PFSK-1 (cell line): Measurements from ENCODE around the gene PHACTR2.

Source experiments
- POLR2AphosphoS5 ChIP-seq: IDR thresholded peaks from 2 replicates; pipeline ENCODE4 v1.6.1; 2012; ENCODE audit warnings: low read depth, mild to moderate bottlenecking, control low read depth, low read length, moderate library complexity
- REST ChIP-seq, 2 experiments: IDR thresholded peaks; 2 replicates each; pipeline versions ENCODE4 v1.6.1 to v1.8.0; 2011 to 2012; ENCODE audit warnings: low read depth in 2 of 2, low read length in 2 of 2, control low read depth in 1 of 2, inconsistent platforms in 1 of 2, mild to moderate bottlenecking in 1 of 2, moderate library complexity in 1 of 2; ENCODE audit not compliant: insufficient read depth in 1 of 2
- TAF1 ChIP-seq: IDR thresholded peaks from 2 replicates; pipeline ENCODE4 v1.6.1; 2012; ENCODE audit warnings: low read length, control low read depth, borderline replicate concordance; ENCODE audit not compliant: insufficient read depth

GRCh38 chr6:143792402-143793279 lies 114.9 kb downstream of the PHACTR2 start:
- TF ChIP-seq REST (IDR thresholded peaks at IDR 0.05; ENCODE audit: insufficient read depth in 1 of 2, low read depth in 2 of 2, low read length in 2 of 2) (no peak), TAF1 (no peak), POLR2AphosphoS5 (no peak)
